GM12878 (cell line): ENCODE measurements around the gene CAMP. TPM values are rescaled to one million over a fixed set of nuclear protein-coding genes. Genes with fewer than 3 reads are reported as not detected.

Experiments
- ATAC-seq: fragments of 200-7000 bp; cut with Tn5 transposase; 3 replicates; pipeline ENCODE4 v1.9.1; 2020; ENCODE audit warnings: mild to moderate bottlenecking, moderate library complexity
- BruUV-seq: library from RNA; stranded (reverse); fragments of 400-500 nt; replicated peaks from 2 replicates; lab custom pipeline; 2021; lab: Mats Ljungman, UMichigan
- CTCF ChIA-PET: fragments of 300-600 bp; sonication (Branson Sonifier 250); formaldehyde crosslinking; extraction: SDS; loops from one replicate; lab custom pipeline; 2021; ENCODE audit warnings: inconsistent platforms; lab: Yijun Ruan, JAX
- POLR2A ChIA-PET: fragments of 350-600 bp; formaldehyde crosslinking; extraction: SDS; loops from one replicate; lab custom pipeline; 2021; ENCODE audit warnings: inconsistent platforms; lab: Charles Lee
- RAD21 ChIA-PET: fragments of 300-600 bp; sonication (Branson Sonifier 250); formaldehyde crosslinking; loops from one replicate; lab custom pipeline; 2023; ENCODE audit warnings: antibody characterized with exemption; ENCODE audit not compliant: unreplicated experiment; lab: Charles Lee
- SMC1A ChIA-PET: fragments of 300-600 bp; sonication (Branson Sonifier 250); formaldehyde crosslinking; loops from one replicate; lab custom pipeline; 2023; ENCODE audit not compliant: unreplicated experiment, uncharacterized antibody; lab: Charles Lee
- DNase-seq: peaks from one replicate; pipeline ENCODE4 v3.0.0-alpha.2; 2011; ENCODE audit warnings: low read depth, low spot score
- FAIRE-seq: peaks from 3 replicates; lab custom pipeline; 2011; peaks lifted over from hg19 to GRCh38; lab: Jason Lieb, UNC
- H2AFZ ChIP-seq: 2 replicates; pipeline ENCODE4 v1.6.0; 2011; ENCODE audit warnings: low read depth, low read length, control low read depth; ENCODE audit not compliant: control insufficient read depth
- H3K27ac ChIP-seq: 2 replicates; pipeline ENCODE4 v1.5.1; 2011; ENCODE audit warnings: control low read depth; ENCODE audit not compliant: control insufficient read depth, insufficient read depth
- H3K27me3 ChIP-seq, 2 experiments: replicated peaks in 1 of 2; 2 replicates each; pipeline versions ENCODE4 v1.6.0 to v1.6.1; 2011; ENCODE audit warnings: low read length in 1 of 2; ENCODE audit not compliant: control insufficient read depth in 2 of 2, insufficient read depth in 2 of 2
- H3K36me3 ChIP-seq, 2 experiments: 2 replicates each; pipeline ENCODE4 v1.5.1; 2011; ENCODE audit warnings: low read length in 1 of 2; ENCODE audit not compliant: control insufficient read depth in 2 of 2, insufficient read depth in 2 of 2
- H3K4me1 ChIP-seq: 2 replicates; pipeline ENCODE4 v1.6.1; 2011; ENCODE audit warnings: mild to moderate bottlenecking, low read length, moderate library complexity, mixed read lengths; ENCODE audit not compliant: control insufficient read depth, insufficient read depth
- H3K4me2 ChIP-seq: 2 replicates; pipeline ENCODE4 v1.6.0; 2011; ENCODE audit warnings: control low read depth; ENCODE audit not compliant: control insufficient read depth, insufficient read depth
- H3K4me3 ChIP-seq: fragments of 200-600 bp; sonication (generic); 2 replicates; pipeline ENCODE4 v1.5.1; 2016
- H3K79me2 ChIP-seq: 2 replicates; pipeline ENCODE4 v1.6.0; 2011; ENCODE audit warnings: low read length; ENCODE audit not compliant: control insufficient read depth, insufficient read depth
- H3K9ac ChIP-seq: 2 replicates; pipeline ENCODE4 v1.8.0; 2011; ENCODE audit warnings: low read length, control low read depth, mixed read lengths; ENCODE audit not compliant: control insufficient read depth, insufficient read depth
- H3K9me3 ChIP-seq: replicated peaks from 3 replicates; pipeline ENCODE4 v1.5.1; 2011; ENCODE audit warnings: mild to moderate bottlenecking, low read length; ENCODE audit not compliant: control insufficient read depth, insufficient read depth
- H4K20me1 ChIP-seq: 2 replicates; pipeline ENCODE4 v1.6.0; 2011; ENCODE audit not compliant: control insufficient read depth, insufficient read depth
- BRCA1 ChIP-seq: IDR thresholded peaks from 2 replicates; pipeline ENCODE4 v1.6.1; 2011; ENCODE audit warnings: low read depth, low read length, improper control_type of control experiment
- EZH2 ChIP-seq: IDR thresholded peaks from 2 replicates; pipeline ENCODE4 v1.6.1; 2012; ENCODE audit warnings: low read depth, mild to moderate bottlenecking, control low read depth, inconsistent platforms, low read length, borderline replicate concordance; ENCODE audit not compliant: control insufficient read depth
- NR2C2 ChIP-seq: IDR thresholded peaks from 2 replicates; pipeline ENCODE4 v1.6.1; 2011; ENCODE audit warnings: borderline replicate concordance, low read depth; ENCODE audit not compliant: control insufficient read depth, insufficient read length
- RB1 ChIP-seq: fragments of 450-650 bp; formaldehyde crosslinking; IDR thresholded peaks from 2 replicates; pipeline ENCODE4 v1.6.1; 2017; ENCODE audit warnings: mild to moderate bottlenecking, borderline replicate concordance
- RELA ChIP-seq: fragments of 450-650 bp; IDR thresholded peaks from 2 replicates; pipeline ENCODE4 v1.8.0; 2014; ENCODE audit warnings: borderline replicate concordance; ENCODE audit not compliant: partially characterized antibody
- RUNX3 ChIP-seq: IDR thresholded peaks from 2 replicates; pipeline ENCODE4 v1.6.1; 2012; ENCODE audit warnings: low read length, inconsistent platforms
- SP1 ChIP-seq: IDR thresholded peaks from one replicate; pipeline ENCODE4 v1.6.1; 2011; ENCODE audit warnings: low read depth, low read length
- TAF1 ChIP-seq: IDR thresholded peaks from 2 replicates; pipeline ENCODE4 v1.6.1; 2011; ENCODE audit warnings: mild to moderate bottlenecking, low read depth, low read length, borderline replicate concordance
- WRNIP1 ChIP-seq: IDR thresholded peaks from 2 replicates; pipeline ENCODE4 v1.6.1; 2011; ENCODE audit warnings: low read depth, low read length, improper control_type of control experiment, borderline replicate concordance
- ZNF384 ChIP-seq: IDR thresholded peaks from 2 replicates; pipeline ENCODE4 v1.6.1; 2012; ENCODE audit warnings: low read depth, mild to moderate bottlenecking, low read length, improper control_type of control experiment, borderline replicate concordance
- ZZZ3 ChIP-seq: IDR thresholded peaks from 2 replicates; pipeline ENCODE4 v1.6.1; 2011; ENCODE audit warnings: low read depth; ENCODE audit not compliant: control insufficient read depth, insufficient read length
- WGBS: methylation state at CpG from one replicate; pipeline ENCODE4 v1.1.6; 2016; ENCODE audit warnings: low lambda C conversion rate; ENCODE audit not compliant: insufficient replicate concordance, insufficient coverage; ENCODE audit errors: missing lambda C conversion rate; 5-methylcytosine and 5-hydroxymethylcytosine counted together
- in situ Hi-C: fragments of 300-500 bp; cut with MboI; formaldehyde crosslinking; loops from 9 replicates; pipeline ENCODE4 v1.14.3; 2018; ENCODE audit warnings: mixed read lengths
- intact Hi-C: fragments of 100-400 bp; cut with micrococcal nuclease; formaldehyde crosslinking; loops from one replicate; pipeline ENCODE4 v1.14.2; 2022; ENCODE audit not compliant: unreplicated experiment
- polyA plus RNA-seq, 11 experiments: library from polyadenylated mRNA; depleted of rRNA in 4 of 11; unstranded in 6 of 11; stranded (reverse) in 5 of 11; fragments of >200 nt; fragmentation: Nextera tagmentation in 4 of 11; fragmentation: Illumina TruSeq in 1 of 11; extraction: Ambion mirVana in 4 of 11; extraction: Trizol in 1 of 11; gene quantifications; 1 replicate in 1 of 11; 2 replicates in 10 of 11; pipeline versions ENCODE4 v1.2.1 to v1.2.3, GENCODE V29; 2011 to 2016; ENCODE audit warnings: inconsistent platforms in 2 of 11, missing spikeins in 2 of 11, low read depth in 1 of 11
- total RNA-seq, 4 experiments: library from RNA; depleted of rRNA in 3 of 4; stranded (reverse); fragments of >200 nt in 3 of 4; fragmentation: Illumina TruSeq in 1 of 4; extraction: Trizol in 1 of 4; gene quantifications; 2 replicates each; pipeline versions ENCODE4 v1.2.1 to v1.2.3, GENCODE V29; 2013 to 2021
- TF ChIP-seq, protein P1 (sequence below): fragments of 450-650 bp; formaldehyde crosslinking; IDR thresholded peaks from 2 replicates; pipeline ENCODE4 v1.4.0; 2020; ENCODE audit warnings: mild to moderate bottlenecking, moderate library complexity
- TF ChIP-seq, protein P2 (sequence below): IDR thresholded peaks from 2 replicates; pipeline ENCODE4 v1.6.1; 2012; ENCODE audit warnings: low read length, inconsistent platforms
- TF ChIP-seq, protein P3 (sequence below): fragments of 450-650 bp; IDR thresholded peaks from 2 replicates; pipeline ENCODE4 v1.6.1; 2016; ENCODE audit warnings: mild to moderate bottlenecking
- TF ChIP-seq, protein P4 (sequence below): IDR thresholded peaks from 2 replicates; pipeline ENCODE4 v1.6.1; 2011; ENCODE audit warnings: mild to moderate bottlenecking, low read depth, low read length, moderate library complexity; ENCODE audit not compliant: insufficient replicate concordance

The CAMP gene
- total and polyA plus RNA-seq, 10 of the 15 experiments (the other 5 are each of a cell fraction or from before 2014, with no cell fraction given) = 0.76 to 34.3 (median 7.6) TPM

DNA sequence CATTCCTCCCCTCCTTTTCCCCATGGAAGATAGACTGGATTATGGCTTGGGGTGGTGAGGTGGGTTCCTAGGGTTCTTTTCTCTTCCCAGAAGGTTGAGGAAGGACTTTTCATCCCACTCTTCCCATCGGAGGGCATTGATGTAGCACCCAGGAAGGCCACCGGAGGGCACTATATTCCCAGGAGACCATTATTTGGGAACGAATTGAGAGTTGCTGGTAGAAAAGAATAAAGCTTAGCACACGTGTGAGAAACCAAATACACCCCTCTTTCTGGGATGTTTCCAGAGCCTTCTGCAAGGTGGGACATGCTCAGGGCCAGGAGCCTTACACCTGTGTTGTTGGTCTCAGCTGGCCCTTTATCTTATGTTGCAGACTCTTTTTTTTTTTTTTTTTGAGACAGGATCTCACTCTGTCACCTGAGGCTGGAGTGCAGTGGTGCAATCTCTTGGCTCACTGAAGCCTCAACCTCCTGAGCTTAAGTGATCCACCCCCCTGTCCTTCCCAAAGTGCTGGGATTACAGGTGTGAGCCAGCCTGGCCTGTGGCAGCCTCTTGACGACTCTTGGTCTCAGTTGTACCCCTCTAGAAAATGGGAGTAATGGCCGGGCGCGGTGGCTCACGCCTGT, 28.7 kb upstream of the CAMP start (continued):
- TF ChIP-seq, protein P1, sequence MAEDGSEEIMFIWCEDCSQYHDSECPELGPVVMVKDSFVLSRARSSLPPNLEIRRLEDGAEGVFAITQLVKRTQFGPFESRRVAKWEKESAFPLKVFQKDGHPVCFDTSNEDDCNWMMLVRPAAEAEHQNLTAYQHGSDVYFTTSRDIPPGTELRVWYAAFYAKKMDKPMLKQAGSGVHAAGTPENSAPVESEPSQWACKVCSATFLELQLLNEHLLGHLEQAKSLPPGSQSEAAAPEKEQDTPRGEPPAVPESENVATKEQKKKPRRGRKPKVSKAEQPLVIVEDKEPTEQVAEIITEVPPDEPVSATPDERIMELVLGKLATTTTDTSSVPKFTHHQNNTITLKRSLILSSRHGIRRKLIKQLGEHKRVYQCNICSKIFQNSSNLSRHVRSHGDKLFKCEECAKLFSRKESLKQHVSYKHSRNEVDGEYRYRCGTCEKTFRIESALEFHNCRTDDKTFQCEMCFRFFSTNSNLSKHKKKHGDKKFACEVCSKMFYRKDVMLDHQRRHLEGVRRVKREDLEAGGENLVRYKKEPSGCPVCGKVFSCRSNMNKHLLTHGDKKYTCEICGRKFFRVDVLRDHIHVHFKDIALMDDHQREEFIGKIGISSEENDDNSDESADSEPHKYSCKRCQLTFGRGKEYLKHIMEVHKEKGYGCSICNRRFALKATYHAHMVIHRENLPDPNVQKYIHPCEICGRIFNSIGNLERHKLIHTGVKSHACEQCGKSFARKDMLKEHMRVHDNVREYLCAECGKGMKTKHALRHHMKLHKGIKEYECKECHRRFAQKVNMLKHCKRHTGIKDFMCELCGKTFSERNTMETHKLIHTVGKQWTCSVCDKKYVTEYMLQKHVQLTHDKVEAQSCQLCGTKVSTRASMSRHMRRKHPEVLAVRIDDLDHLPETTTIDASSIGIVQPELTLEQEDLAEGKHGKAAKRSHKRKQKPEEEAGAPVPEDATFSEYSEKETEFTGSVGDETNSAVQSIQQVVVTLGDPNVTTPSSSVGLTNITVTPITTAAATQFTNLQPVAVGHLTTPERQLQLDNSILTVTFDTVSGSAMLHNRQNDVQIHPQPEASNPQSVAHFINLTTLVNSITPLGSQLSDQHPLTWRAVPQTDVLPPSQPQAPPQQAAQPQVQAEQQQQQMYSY = no peak
- peak; percentile 75; the same call in 1 of the 2 replicates for TF ChIP-seq RB1
- peak; percentile 47; the same call in 1 of the 2 replicates for TF ChIP-seq ZNF384
- no peak for TF ChIP-seq BRCA1

- intact Hi-C loops = no loop called here
These were observed 26.7 kb upstream of the CAMP start for GRCh38 chr3:48196611-48197010.

More at GRCh38 chr3:48196611-48197010, 26.7 kb upstream of the CAMP start:
- H3K4me3 ChIP-seq = no peak overlapping the region
- 86% methylated on average over 1 of the region's 1 CpG for WGBS
- H3K27ac ChIP-seq = no peak overlapping the region
- ChIA-PET POLR2A (no interaction called here), SMC1A (no interaction called here), RAD21 (interaction anchor here (1.4 kb wide), 1 partner anchor 239 kb away, joined by 4 read pairs; no protein-coding TSS in a partner anchor), CTCF (interaction anchor here (0.6 to 1.1 kb wide), 3 partner anchors 27 to 357 kb away, joined by 3 read pairs; partner anchors contain the start of gene CAMP)
- H3K9ac ChIP-seq = no peak overlapping the region
- H4K20me1 ChIP-seq = no peaks in the 10 kb centered on the region
- H3K27me3 ChIP-seq = no peaks in the 10 kb centered on the region; a peak in 1 of 4 replicates
- no peak overlapping the region for H2AFZ ChIP-seq
- H3K4me2 ChIP-seq = no peak overlapping the region
- no peaks in the 10 kb centered on the region for H3K79me2 ChIP-seq
- H3K36me3 ChIP-seq = no peaks in the 10 kb centered on the region
- no peaks in the 10 kb centered on the region for H3K9me3 ChIP-seq
- in situ Hi-C loops = no loop called here
- BruUV-seq = no TSS peak
- no peaks in the 10 kb centered on the region for H3K4me1 ChIP-seq
- no peak for ATAC-seq
- TF ChIP-seq SP1 (no peak), TAF1 (no peak), RUNX3 (no peak), RELA (no peak), NR2C2 (no peak), EZH2 (no peak), WRNIP1 (no peak), ZZZ3 (no peak)
- TF ChIP-seq, protein P2, sequence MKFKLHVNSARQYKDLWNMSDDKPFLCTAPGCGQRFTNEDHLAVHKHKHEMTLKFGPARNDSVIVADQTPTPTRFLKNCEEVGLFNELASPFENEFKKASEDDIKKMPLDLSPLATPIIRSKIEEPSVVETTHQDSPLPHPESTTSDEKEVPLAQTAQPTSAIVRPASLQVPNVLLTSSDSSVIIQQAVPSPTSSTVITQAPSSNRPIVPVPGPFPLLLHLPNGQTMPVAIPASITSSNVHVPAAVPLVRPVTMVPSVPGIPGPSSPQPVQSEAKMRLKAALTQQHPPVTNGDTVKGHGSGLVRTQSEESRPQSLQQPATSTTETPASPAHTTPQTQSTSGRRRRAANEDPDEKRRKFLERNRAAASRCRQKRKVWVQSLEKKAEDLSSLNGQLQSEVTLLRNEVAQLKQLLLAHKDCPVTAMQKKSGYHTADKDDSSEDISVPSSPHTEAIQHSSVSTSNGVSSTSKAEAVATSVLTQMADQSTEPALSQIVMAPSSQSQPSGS = no peak
- TF ChIP-seq, protein P3, sequence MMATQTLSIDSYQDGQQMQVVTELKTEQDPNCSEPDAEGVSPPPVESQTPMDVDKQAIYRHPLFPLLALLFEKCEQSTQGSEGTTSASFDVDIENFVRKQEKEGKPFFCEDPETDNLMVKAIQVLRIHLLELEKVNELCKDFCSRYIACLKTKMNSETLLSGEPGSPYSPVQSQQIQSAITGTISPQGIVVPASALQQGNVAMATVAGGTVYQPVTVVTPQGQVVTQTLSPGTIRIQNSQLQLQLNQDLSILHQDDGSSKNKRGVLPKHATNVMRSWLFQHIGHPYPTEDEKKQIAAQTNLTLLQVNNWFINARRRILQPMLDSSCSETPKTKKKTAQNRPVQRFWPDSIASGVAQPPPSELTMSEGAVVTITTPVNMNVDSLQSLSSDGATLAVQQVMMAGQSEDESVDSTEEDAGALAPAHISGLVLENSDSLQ = no peak
- TF ChIP-seq, protein P4, sequence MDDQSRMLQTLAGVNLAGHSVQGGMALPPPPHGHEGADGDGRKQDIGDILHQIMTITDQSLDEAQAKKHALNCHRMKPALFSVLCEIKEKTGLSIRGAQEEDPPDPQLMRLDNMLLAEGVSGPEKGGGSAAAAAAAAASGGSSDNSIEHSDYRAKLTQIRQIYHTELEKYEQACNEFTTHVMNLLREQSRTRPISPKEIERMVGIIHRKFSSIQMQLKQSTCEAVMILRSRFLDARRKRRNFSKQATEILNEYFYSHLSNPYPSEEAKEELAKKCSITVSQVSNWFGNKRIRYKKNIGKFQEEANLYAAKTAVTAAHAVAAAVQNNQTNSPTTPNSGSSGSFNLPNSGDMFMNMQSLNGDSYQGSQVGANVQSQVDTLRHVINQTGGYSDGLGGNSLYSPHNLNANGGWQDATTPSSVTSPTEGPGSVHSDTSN = no peak
- no peak for DNase-seq
- FAIRE-seq = no peak
